ENCODE measurements around the gene VIM.
"Not testable (repeated sequence)": the region's sequence is repeated elsewhere in the genome, so short reads cannot be mapped to it uniquely, and the experiment has no call there.

VIM gene

GRCh38 chr10:17257466-17258321 is 29.7 kb downstream of the VIM start:
- DNase-seq (ENCODE audit: low spot score) = peak; percentile 58

GRCh38 chr10:17262502-17262901 is 34.5 kb downstream of the VIM start:
- no peak for DNase-seq (ENCODE audit: low spot score)

DNA sequence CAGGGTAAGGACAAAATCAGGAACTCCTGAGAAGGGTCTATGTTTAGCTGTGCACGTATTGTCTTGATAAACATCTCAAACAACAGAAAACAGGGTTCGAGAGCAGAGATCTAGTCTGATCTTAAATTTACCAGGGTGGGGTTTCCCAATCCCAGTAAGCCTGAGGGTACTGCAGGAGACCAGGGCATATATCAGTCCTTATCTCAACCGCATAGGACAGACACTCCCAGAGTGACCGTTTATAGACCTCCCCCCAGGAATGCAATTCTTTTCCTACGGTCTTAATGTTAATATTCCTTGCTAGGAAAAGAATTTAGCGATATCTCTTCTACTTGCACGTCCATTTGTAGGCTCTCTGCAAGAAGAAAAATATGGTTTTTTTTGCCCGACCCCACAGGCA is 35.5 kb downstream of the VIM start:
- DNase-seq (ENCODE audit: low spot score) = no peak

DNA sequence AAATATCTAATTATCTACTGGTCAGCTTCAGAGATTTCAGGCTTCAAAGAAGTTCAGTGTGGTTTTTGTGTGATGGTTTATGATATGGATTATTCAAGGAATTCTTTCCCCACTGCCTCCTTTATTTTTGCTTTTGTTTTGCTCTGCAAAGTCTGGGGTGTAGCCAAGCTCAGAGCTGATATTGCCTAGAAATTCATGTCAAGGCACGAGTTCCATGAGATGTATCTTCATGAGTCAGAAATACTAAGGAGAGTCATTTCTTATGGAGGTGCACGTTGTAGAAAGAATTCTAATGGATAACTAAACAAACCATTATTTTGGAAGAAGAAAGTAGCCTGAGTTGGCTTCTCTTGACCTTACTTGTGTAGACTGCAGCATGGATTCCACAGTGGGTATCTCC is 37.4 kb downstream of the VIM start:
- DNase-seq (ENCODE audit: low spot score) = no peak

- not testable (repeated sequence) for DNase-seq (ENCODE audit: low spot score)
Observed at GRCh38 chr10:17266549-17266948, 38.5 kb downstream of the VIM start.

DNA sequence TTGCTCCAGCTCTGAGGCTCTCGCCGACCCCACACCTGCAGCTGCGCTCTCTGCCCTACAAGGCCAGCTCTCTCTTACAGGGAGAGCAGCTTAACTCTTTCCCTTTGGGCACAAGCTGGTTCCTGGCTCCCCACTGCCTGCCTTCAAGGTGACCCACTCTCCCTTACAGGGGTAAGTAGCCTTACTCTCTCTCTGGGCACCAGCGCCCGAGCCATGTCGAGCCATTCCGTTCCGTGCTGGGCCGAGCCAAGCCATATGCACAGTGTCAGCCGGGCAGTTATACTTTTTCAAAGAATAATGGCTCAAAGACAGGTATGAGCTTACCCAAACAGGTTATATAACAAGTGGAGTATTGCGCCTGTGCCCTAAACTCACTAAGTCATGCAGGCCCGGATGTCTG is 44.6 kb downstream of the VIM start:
- DNase-seq (ENCODE audit: low spot score) = no peak

- no peak for DNase-seq (ENCODE audit: low spot score)
Observed at GRCh38 chr10:17273403-17273802, 45.4 kb downstream of the VIM start.

DNA sequence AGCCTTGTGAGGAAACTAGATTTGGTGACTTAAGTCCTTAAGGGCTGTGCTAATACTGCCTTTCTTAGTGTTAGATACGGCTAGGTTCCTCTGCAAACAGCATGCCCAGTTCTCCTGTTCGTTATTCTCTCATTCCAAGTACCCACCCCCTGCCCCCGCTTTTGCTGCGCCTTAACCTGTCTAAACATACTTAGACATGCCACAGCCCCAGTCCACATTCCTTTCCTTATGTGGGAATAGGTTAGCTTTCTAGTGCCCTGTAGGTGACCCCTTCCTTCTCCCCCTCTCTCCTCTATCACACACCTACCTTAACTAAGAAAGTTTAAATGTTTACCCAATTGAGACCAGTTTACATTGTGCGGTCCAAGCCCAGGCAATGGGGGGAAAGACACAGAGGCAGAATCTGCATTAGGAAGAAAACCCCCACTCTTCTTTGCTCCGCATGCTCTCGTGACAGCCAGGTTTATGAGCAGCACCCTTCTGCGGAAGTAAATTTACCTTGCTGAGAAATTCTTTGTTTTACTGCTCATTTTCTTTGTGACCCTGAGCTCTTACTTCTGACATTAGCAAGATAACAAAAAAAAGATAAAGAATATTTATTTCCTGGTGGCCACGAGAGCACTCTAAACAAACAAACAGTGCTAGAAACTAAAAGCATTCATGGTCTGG is 48.8 kb downstream of the VIM start:
- no peak for DNase-seq (ENCODE audit: low spot score)

GRCh38 chr10:17278607-17279240 is 50.7 kb downstream of the VIM start:
- no peak for DNase-seq (ENCODE audit: low spot score)

DNA sequence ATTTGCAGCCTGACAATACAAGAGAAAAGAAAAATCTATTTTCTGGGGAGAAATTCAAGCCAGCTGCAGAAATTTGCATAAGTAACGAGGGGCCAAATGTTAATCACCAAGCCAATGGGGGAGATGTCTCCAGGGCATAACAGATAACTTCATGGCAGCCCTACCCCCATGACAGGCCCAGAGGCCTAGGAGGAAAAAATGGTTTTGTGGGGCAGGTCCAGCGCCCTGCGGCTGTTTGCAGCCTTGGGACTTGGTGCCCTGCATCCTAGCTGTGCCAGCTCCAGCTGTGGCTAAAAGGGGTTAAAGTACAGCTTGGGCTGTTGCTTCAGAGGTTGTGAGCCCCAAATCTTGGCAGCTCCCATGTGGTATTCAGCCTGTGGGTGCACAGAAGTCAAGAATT is 54.3 kb downstream of the VIM start:
- no peak for DNase-seq (ENCODE audit: low spot score)

GRCh38 chr10:17286562-17287550 is 58.8 kb downstream of the VIM start:
- no peak for DNase-seq (ENCODE audit: low spot score)

All from putamen (tissue), 1 donor.